Ecto neural progenitor cell (in vitro differentiated cells): Measurements from ENCODE around the gene COPB2.

Experiments used
- DNase-seq: peaks from one replicate; pipeline ENCODE4 v3.0.0-alpha.2; 2018; ENCODE audit warnings: low spot score

Gene COPB2

DNA sequence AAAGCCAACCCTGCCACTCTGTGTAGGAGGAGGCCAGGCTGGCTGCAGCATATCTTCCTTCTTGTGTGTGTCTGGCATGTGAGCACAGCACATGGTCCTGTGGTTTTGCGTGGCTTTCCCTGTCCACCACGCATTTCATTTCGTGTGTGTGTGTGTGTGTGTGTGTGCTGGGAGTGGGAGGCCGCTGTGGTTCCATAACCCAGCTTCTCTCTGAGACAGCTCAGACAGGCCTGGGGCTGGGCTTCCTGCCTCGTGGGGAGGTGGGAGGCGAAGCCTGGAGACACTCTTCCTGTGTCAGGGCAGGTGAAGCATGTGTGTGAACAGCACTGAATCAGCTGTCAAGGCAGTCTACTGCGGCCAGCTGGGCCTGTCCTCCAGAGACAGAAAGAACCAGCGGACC lies 61.6 kb downstream of the COPB2 start:
- no peak for DNase-seq

DNA sequence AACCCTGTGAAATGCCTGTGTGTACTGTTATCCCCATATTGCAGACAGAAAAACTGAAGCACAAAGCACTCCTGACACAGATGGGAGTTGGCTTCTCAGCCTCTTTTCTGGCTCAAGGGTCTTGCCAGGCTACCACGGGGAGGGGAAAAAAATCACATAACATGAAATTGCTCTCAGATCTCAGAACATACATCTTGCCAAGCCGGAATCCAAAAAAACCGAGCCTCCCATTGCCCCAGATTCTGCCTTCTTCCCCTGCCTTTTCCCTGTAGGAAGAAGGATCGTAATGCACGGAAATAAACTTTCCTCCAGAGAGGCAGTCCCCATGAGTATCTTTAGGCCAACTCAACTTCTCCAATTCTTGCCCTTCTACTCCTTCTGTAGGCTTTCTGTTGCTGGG lies 62.2 kb downstream of the COPB2 start:
- no peak for DNase-seq

DNA sequence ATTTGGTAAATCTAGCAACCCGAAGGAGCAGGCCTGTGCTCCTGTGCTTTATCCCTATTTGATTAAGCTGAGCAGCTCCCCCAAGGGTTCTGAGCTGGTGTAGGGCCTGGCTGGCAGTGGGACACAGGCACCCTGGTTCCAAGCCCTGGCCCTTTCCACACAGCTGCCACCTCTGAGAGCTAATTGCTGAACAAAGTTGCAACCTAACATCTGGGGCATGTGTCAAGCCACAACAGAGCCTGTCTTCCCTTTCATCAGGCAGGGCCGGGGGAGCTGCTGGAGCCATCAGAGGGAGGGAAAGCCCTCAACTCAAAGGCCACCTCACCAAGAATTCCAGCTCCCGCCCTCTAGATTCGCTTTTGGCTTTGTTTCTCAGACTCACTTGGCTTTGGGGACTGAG lies 62.7 kb downstream of the COPB2 start:
- no peak for DNase-seq

DNA sequence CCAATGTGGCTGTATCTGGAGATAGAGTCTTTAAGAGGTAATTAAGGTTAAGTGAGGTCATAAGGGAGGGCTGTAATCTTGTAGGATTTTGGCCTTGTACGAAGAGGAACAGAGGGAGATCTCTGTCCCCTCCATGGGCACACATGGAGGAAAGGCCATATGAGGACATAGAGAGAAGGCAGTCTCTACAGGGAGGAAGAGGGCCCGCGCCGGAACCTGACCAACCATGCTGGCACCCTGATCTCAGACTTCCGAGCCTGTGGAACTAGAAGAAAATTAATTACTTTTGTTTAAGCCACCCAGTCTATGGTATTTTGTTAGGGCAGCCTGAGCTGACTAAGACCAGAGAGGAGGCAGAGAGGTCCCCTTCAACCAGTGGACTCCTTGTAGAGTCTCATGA lies 63.3 kb downstream of the COPB2 start:
- DNase-seq = no peak

DNA sequence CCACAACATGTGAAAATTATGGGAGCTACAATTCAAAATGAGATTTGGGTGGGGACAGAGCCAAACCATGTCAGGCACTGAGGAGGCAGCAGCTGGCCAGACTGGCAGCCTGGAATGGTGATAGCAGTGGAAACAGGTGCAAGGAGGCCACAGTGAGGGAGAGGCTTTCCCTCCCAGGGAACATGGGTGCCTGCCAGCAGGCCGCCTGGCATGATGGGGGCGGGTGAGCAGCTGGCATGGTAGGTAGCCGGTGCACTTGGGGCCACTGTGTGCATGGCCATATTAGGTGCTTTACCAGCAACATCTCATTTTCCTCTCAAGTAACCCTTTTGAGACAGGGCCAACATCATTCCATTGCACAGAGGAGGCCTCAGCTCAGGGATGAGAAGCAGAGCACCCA lies 63.9 kb downstream of the COPB2 start:
- no peak for DNase-seq

DNA sequence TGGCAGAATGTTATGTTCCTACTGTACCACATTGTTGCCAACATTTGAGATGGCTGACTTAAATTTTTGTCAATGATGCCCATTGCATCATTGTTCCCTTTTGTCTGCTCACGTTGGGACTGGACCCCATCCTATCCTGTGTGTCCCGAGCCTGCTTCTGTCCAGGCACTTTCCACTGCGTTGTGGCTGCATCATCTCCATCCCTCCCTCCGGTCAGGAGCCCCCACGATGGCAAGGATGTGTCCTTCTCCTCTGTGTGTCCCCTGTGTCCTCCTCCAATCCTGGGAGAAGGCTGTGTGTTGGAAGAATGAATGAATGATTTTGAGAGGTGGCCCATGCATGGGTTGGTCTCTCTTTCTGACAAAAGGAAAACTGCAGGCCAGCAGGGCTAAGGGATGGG lies 65.0 kb downstream of the COPB2 start:
- no peak for DNase-seq

DNA sequence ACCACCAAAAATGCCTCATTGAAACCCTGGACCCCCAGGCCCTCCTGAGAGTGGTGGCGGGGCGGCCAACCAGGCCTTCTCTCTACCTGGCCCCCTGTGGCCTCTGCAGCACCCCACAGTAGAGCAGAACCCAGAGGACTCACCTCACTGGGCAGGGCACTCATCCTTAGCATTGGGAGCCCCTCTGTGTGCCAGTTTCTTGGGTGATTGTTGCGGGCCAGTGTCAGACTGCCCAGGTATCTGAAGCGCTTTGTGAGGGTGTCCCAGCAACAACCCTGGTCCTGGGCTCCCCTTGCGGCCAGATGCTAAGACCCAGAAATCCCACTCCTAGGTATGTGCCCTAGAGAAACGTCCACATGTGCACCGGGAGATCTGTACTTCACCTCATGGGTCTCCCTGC lies 66.3 kb downstream of the COPB2 start:
- no peak for DNase-seq

DNA sequence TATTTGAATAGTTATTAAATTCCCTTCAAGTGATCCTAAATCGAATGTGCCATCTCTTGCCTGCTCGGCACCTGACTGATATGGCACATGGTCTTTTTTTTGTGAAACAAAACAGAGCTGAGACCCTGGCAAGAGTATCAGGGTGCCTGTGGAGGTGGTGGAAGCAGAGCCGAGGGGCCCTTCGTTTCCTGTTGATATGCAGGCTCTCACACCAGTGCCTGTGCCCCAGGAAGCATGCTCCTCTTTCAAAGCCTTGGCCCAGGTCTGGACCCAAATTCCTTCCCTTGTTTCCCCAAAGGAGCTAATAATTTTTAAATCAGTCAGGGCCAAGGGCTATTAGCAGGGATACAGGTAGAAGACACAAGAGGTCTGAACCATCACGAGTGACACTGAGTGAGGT lies 67.1 kb downstream of the COPB2 start:
- no peak for DNase-seq

DNA sequence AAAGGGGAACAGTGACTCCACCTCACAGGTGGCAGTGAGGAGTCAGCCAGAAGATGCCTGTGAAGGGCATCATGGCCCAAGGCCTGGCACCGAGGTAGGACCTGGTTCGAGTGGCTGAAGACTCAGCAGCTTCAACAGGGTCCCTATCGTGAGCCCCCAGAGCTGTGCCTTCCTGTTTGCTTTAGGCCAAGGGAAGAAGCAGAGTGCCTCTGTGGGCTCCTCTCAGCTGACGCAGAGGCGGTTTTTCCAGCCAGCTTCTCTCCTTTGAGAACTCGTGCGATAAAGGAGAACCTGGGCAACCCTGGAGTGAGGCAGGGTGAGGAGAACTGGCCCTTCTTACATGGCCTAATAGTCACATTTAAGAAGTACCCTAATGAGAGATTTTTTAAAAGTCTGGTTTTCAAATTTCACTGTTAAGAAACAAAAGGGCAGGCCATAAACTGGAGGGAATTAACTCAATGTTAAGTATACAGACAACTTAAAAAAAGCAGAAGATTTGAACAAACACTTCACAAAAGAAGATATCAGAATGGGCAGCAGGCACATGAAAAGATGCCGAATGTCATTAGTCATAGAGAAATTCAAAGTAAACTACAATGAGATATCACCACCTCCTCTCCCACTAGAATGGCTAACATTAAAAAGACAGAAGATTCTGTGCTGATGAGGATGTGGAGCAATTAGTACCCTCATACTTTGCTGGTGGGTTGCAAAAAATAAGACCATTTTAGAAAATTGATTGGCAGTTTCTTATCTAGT lies 68.7 kb downstream of the COPB2 start:
- no peak for DNase-seq

DNA sequence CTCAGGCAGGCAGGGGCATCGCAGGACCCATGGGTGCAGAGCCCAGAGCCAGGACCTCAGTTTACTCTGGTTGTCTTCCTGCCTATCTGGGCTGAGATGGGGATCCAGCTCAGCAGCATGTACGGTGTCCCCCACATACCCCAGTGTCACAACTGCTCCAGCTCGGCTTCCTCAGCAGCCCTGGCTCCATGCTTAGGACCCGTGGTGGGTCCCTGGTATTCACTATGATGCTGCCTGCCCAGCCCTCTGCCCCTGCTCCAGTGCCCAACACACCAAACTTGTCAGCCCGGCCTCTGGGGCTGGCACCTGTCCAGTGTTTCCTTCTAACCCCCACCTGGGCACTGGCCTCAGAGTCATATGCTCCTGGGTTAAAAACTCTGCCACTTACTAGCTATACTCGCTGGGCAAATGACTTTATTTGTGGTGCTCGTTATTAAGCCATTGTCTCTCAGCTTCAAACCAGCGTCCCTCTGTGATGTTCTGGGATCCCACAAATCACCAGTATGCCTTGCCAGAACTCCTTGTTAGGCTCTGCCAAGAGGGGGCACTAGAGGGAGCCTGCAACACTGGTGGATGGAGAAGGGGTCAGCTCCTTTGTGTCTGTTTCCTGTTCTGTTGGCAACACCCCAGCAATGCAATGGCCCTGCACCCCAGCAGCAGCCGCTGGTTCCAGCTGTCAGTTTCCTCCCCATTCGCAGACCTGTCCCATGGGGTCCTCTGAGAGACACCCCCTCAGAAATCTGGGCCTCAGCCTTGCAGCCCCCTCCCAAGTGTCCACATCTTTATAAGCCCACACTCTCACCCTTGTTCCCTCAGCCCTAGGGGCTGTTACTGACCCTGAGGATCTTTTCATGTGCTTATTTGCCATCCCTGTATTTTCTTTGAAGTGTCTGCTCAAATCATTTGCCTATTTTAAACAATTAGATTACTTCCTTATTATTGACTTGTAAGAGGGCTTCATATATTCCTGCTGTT lies 69.7 kb downstream of the COPB2 start:
- DNase-seq = peak; percentile 61

DNA sequence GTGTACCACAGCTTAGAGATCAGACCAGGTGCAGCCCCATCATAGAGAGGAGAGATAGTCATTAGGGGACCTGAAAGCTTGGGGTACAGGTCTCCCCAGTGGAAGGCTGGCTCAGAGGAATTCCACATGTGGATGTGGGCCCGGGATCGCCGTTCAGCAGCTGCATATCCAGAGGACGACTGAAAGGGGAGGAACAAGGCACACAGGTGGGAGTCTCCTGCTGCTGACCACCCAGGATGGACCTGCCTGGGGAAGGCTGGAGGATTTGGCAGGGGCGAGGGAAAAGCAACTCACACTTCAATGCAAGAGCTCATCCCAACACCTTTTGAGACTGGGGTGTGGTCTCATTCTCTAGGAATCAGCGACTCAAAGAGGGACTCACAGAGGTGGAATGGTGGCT lies 70.6 kb downstream of the COPB2 start:
- no peak for DNase-seq

DNA sequence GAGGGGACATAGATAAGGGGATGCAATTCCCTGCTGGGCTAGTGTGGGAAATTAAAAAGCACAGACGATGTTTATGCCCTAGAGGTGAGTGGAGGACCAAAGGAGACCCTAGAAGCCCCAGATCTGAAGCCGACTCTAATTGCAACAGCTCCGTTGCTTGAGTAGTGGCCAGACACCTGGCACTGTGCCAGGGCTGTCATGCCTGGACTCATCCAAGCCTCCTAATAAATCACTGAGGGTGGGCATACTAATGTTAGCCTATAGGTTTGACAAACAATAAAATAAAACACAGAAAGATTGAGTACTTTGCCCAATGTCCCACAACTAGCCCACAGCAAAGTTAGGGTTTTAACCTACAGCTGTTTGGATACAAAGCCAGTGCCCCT lies 71.0 kb downstream of the COPB2 start:
- DNase-seq = no peak

DNA sequence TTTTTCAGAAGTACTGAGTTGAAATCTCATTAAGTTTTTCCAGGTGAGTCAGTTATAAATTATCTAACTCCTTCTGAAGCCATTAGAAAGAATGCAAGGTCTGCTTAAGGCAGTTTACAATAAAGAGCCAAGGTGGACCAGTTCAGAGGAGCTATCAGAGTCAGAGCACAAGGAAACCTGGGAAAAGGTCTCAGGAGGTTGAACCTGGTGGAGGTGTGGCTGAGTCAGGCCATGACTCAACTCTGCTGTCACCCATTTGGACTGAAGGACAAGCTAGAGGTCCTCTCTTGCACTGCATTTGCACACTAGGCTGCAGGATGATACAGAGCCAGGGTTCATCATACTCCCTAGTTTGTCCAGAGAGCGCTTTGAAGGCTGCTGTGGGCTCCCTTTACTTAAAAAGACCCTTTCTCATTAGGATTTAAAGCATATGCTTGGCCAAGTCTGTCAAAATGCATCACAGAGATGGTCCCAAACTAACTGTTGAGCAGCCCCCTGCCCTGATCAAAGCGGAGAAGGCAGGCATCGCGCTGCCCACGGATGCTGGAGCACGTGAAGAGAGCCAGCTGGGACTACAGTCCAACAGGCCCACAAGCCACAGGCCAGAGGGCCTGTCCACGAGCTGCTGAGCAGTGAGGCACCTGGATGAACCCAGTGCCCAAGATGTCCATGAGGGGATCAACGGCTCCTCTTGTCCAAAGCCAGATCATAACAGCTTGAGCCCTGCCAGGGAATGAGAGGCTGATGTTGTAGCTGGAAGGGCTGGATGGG lies 71.6 kb downstream of the COPB2 start:
- no peak for DNase-seq

DNA sequence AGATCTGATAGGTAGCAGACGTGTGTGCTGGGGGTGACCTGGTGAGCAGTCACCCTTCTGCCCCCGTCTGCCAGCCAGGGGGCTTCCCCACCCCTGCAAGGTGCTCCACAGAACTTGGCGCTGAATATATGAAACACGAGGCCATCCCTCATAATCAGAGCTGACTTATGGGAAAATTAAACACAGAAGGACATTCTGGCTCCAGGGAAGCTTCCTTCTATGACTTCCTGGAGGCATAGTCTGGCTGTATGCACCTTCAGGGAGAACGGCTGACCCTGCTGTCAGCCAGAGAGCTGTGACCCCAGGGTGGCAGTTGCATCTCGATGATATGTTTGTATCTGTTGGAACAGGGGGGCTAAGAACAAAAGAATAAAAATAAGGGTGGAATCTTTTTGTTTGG lies 72.2 kb downstream of the COPB2 start:
- no peak for DNase-seq

DNA sequence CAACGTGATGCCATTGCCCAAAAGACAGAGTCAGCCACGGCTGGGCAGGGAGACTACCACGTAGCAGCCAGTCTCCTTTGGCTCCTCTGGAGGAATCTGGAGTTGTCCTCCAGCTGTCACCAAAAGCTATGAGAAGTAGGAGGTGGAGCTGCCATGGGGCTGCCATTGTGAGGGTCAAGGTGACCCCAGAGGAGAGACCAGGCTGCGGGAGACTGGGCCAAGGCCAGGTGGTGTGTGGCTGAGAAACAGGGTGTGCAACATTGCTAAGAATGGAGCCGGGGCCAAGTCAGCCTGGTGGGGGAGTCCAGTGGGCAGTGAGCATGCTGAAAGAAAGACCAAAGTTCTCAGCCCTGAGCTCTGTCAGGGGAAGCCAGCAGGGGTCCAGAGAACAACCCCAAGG lies 75.5 kb downstream of the COPB2 start:
- no peak for DNase-seq

DNA sequence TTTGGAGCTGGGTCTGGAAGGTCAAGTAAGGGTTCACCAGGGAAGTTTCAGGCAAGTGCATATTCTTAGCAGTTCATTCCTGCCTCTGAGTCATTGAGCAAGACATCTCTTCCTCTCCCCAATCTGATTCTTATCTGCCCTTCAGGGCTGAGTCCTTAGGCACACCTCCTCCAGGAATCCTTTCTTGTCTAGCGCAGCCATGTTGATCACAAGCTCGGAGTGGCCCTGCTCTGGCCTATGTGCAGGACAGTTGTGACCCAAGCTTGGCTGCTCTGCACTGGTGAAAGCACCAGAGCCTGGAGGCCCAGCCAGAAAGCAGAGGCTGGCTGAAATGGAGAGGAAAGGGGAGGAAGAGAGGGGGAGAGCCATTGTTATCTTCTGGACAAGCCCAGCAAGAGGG lies 76.5 kb downstream of the COPB2 start:
- no peak for DNase-seq

DNA sequence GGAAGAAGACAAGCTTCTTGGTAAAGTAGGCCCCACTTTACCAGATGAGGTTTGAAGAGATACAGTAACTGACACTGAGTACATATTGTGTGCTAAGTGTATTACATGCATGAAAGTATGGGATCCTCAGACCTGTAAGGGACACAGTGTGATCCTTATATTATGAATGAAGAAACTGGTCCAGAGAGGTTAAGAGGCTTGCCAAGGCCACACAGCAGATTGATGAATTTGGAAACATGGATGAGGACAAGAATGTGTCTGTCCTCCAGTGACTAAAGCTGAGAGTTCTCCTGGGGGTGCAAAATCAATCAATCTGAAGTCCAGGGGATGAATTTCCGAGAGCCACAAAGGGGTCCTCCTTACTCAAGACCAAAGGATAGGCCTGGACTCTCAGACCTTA lies 77.0 kb downstream of the COPB2 start:
- DNase-seq = no peak

DNA sequence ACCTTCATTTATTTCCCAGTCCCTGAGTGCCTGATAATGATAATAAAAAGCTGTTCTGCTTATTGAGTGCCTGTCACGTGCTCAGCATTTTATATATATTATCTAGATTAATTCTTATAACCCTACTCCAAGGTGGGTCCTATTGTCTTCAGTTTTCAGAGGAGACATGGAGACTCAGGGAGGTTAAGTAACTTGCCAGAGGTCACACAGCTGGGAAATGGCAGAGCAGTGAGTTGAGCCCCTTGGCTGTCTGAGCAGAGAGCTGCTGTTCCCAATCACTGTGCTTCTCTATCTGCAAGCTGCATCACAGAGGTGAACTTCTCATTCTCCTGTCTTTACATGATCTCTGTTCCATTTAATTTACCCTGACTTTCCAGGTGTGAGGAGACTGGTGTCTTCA lies 77.9 kb downstream of the COPB2 start:
- DNase-seq = no peak

DNA sequence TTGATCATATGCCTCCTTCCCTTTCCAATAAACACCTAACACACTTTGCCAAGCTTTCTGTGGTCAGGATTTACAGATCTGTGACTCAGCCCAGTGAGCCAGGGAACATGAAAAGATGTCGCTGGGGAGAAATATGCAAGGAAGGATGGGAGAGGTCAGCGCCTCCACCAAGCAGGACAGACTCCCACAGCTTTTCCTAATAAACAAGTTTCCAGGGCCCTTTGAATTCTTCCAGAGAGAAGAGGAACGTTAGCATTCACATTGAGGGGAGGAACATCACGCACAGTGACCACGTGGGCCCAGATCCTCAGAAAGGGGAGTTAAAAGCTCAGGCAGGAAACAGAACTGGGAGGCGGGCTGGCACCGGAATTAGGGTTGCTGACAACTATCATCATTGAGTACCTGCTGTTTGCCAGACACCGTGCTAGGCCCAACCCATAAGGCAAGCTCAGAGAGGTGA lies 78.9 kb downstream of the COPB2 start:
- DNase-seq = no peak

DNA sequence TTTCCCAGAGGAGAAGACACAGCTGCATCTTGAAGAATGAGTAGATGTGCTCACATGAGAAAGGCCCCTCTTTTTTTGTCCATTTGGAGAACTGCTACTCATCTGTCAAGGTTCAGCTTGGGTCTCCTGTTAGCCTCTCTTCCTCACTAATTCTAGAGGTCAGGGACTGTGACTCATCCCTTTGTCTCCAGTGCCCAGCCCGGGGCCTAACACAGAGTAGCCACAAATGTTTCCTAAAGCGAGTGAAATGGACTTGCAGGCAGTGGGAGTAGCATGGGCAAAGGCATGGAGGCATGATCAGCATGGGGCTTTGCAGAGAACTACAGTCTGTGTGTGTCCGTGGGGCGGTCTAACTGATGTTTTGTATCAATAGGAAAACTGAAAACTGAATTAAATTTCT lies 79.6 kb downstream of the COPB2 start:
- DNase-seq = no peak

DNA sequence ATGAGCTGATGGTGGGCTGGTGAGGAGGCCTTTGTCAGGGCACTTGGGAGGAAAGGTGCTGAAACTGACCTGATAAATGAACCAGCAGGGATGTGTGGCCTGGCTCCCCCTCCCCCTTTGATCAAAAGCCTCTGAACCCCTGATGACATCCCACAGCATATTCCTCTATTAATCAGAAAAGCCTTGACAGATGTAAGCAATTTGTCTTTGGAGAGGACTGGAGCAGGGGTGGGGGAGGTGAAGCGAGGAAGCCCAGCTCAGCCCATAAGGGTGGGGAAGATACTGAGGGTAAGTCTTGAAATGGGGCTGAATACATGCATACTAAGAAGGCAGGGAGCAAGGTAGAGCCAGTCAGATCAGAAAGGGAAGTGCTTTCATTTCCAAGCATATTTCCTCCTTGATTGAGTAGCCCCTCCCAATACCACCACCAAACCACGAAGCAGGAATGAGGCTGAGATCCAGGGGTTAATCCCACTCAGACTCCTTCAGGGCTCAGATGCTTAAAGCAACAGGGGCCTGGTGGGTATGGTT lies 80.3 kb downstream of the COPB2 start:
- DNase-seq = no peak

DNA sequence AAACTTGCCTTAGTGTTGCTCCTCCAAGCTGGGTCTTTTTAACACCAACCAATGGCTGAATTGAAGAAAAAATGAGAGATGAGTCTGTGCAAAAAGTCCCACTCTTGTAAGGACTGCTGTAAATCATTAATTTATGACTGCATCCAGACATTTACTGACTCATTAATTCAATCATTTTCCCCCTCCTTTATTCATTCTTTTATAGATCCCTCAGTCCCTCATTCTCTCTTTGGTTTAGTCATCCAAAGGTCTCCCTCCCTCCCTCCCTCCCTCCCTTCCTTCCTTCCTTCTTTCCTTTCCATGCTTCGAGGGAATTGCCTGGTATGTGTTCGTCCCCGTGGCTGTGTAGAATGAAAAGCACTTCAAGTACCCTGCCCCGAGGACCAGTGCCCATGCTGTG lies 80.9 kb downstream of the COPB2 start:
- DNase-seq = no peak
